ENCODE measurements around the gene SGCA.

The SGCA gene

GRCh38 chr17:50210240-50211225 is 44.7 kb downstream of the SGCA start:
- DNase-seq = no peak

GRCh38 chr17:50211249-50212120 is 45.7 kb downstream of the SGCA start:
- no peak for DNase-seq

GRCh38 chr17:50212121-50212843 is 46.5 kb downstream of the SGCA start:
- DNase-seq = no peak

- DNase-seq = peak; percentile 17
Observed at GRCh38 chr17:50213026-50214022, 47.5 kb downstream of the SGCA start.

- no peak for DNase-seq
Observed at GRCh38 chr17:50214976-50215760, 49.4 kb downstream of the SGCA start.

GRCh38 chr17:50217591-50217990 is 51.8 kb downstream of the SGCA start:
- DNase-seq = no peak

GRCh38 chr17:50218071-50218759 is 52.4 kb downstream of the SGCA start:
- DNase-seq = no peak

GRCh38 chr17:50218771-50219315 is 53.0 kb downstream of the SGCA start:
- no peak for DNase-seq

GRCh38 chr17:50219342-50219741 is 53.5 kb downstream of the SGCA start:
- DNase-seq = no peak

- DNase-seq = no peak
Observed at GRCh38 chr17:50219939-50220465, 54.2 kb downstream of the SGCA start.

GRCh38 chr17:50220811-50221210 is 55.0 kb downstream of the SGCA start:
- no peak for DNase-seq

GRCh38 chr17:50221266-50221863 is 55.6 kb downstream of the SGCA start:
- no peak for DNase-seq

GRCh38 chr17:50221864-50222545 is 56.2 kb downstream of the SGCA start:
- DNase-seq = no peak

- no peak for DNase-seq
Observed at GRCh38 chr17:50222922-50223321, 57.1 kb downstream of the SGCA start.

Data from stimulated activated naive CD4-positive, alpha-beta T cell treated with Interleukin-2 at 50 U/mL for 16 hours (primary cell).